ENCODE data around the gene TBX21.
A peak's percentile ranks its signal among the peaks of the same experiment; 100 is the strongest.

TBX21 gene

GRCh38 chr17:47728214-47728877 is 4.7 kb upstream of the TBX21 start:
- no peaks in the 10 kb centered on the region for H3K9me3 ChIP-seq
- peaks cover 0 to 85% of the 10 kb centered on the region in 2 donors for H3K27me3 ChIP-seq
- no peak overlapping the region for H3K27ac ChIP-seq
- peaks cover 0 to 10% (median 5%) of the 10 kb centered on the region in 4 donors for H3K4me1 ChIP-seq
- no peaks in the 10 kb centered on the region for H3K36me3 ChIP-seq
- DNase-seq: no peak
- intact Hi-C loops (cut with DNase I; ENCODE audit: low total_unique reads): no loop called here
- H3K4me3 ChIP-seq: no peak overlapping the region
- no peak for TF ChIP-seq CTCF (IDR thresholded peaks at IDR 0.05)

- H3K4me1 ChIP-seq: peaks cover 0 to 17% (median 12%) of the 10 kb centered on the region in 4 donors
- DNase-seq: no peak
- H3K4me3 ChIP-seq: no peak overlapping the region
- no peak for TF ChIP-seq CTCF (IDR thresholded peaks at IDR 0.05)
- intact Hi-C loops (cut with DNase I; ENCODE audit: low total_unique reads): no loop called here
- H3K36me3 ChIP-seq: no peaks in the 10 kb centered on the region
- H3K27ac ChIP-seq: no peak overlapping the region
- no peaks in the 10 kb centered on the region for H3K9me3 ChIP-seq
- H3K27me3 ChIP-seq: peaks cover 0 to 87% of the 10 kb centered on the region in 2 donors
Observed at GRCh38 chr17:47729476-47729875, 3.6 kb upstream of the TBX21 start.

GRCh38 chr17:47730681-47731080 is 2.4 kb upstream of the TBX21 start:
- H3K27ac ChIP-seq: no peak overlapping the region
- peaks cover 0 to 87% of the 10 kb centered on the region in 2 donors for H3K27me3 ChIP-seq
- DNase-seq: no peak
- H3K36me3 ChIP-seq: no peaks in the 10 kb centered on the region
- no peak overlapping the region for H3K4me3 ChIP-seq
- peaks cover 0 to 17% (median 12%) of the 10 kb centered on the region in 4 donors for H3K4me1 ChIP-seq
- no peak for TF ChIP-seq CTCF (IDR thresholded peaks at IDR 0.05)
- intact Hi-C loops (cut with DNase I; ENCODE audit: low total_unique reads): no loop called here
- no peaks in the 10 kb centered on the region for H3K9me3 ChIP-seq

- peaks cover 0 to 83% of the 10 kb centered on the region in 2 donors for H3K27me3 ChIP-seq
- H3K36me3 ChIP-seq: no peaks in the 10 kb centered on the region
- H3K4me3 ChIP-seq: no peak overlapping the region
- intact Hi-C loops (cut with DNase I; ENCODE audit: low total_unique reads): no loop called here
- H3K4me1 ChIP-seq: peaks cover 0 to 17% (median 12%) of the 10 kb centered on the region in 4 donors
- no peak overlapping the region for H3K27ac ChIP-seq
- DNase-seq: peak in 1 of 2 donors; percentile 11
- no peaks in the 10 kb centered on the region for H3K9me3 ChIP-seq
- no peak for TF ChIP-seq CTCF (IDR thresholded peaks at IDR 0.05)
Observed at GRCh38 chr17:47731396-47731795, 1.6 kb upstream of the TBX21 start.

- H3K4me3 ChIP-seq: peak overlapping the region in 1 of 2 donors; percentile 50
- H3K27me3 ChIP-seq: peaks cover 0 to 74% of the 10 kb centered on the region in 2 donors
- no peaks in the 10 kb centered on the region for H3K36me3 ChIP-seq
- intact Hi-C loops (cut with DNase I; ENCODE audit: low total_unique reads): no loop called here
- H3K4me1 ChIP-seq: peaks cover 0 to 17% (median 12%) of the 10 kb centered on the region in 4 donors
- TF ChIP-seq CTCF (IDR thresholded peaks at IDR 0.05): no peak
- H3K27ac ChIP-seq: no peak overlapping the region
- DNase-seq: peak; percentile 11 to 13
- no peaks in the 10 kb centered on the region for H3K9me3 ChIP-seq
Observed at GRCh38 chr17:47732399-47733046, 513 bp upstream of the TBX21 start.

Measured in tibial artery (tissue), 4 donors.